Osteocyte (in vitro differentiated cells): ENCODE measurements around the gene STIL. TPM values are rescaled to one million over a fixed set of nuclear protein-coding genes. Genes with fewer than 3 reads are reported as not detected.
A peak's percentile ranks its signal among the peaks of the same experiment; 100 is the strongest.

Experiments used
- DNase-seq: peaks from one replicate; pipeline ENCODE4 v3.0.0; 2021; ENCODE audit warnings: mixed read lengths; ENCODE audit not compliant: unreplicated experiment; ENCODE audit errors: extremely low spot score
- H3K27ac Mint-ChIP-seq: one replicate; pipeline ENCODE4 v1.8.0; 2021; ENCODE audit warnings: mild to moderate bottlenecking, mixed read lengths; ENCODE audit not compliant: unreplicated experiment
- H3K27me3 Mint-ChIP-seq: one replicate; pipeline ENCODE4 v1.8.0; 2021; ENCODE audit warnings: mixed read lengths; ENCODE audit not compliant: unreplicated experiment
- H3K36me3 Mint-ChIP-seq: one replicate; pipeline ENCODE4 v1.8.0; 2021; ENCODE audit warnings: mixed read lengths; ENCODE audit not compliant: unreplicated experiment
- H3K4me1 Mint-ChIP-seq: one replicate; pipeline ENCODE4 v1.8.0; 2021; ENCODE audit warnings: mixed read lengths; ENCODE audit not compliant: unreplicated experiment
- H3K4me3 Mint-ChIP-seq: one replicate; pipeline ENCODE4 v1.8.0; 2021; ENCODE audit warnings: mild to moderate bottlenecking, moderate library complexity, mixed read lengths; ENCODE audit not compliant: unreplicated experiment
- H3K9me3 Mint-ChIP-seq: one replicate; pipeline ENCODE4 v1.8.0; 2021; ENCODE audit warnings: mixed read lengths; ENCODE audit not compliant: unreplicated experiment
- total RNA-seq: library from RNA; stranded (reverse); gene quantifications from 2 replicates; pipeline ENCODE4 v1.2.1, GENCODE V29; 2021
- TF ChIP-seq, protein P1 (sequence below): fragments of 200-600 bp; sonication (generic); IDR thresholded peaks from 2 replicates; pipeline ENCODE4 v1.5.0; 2021; ENCODE audit warnings: antibody characterized with exemption, mild to moderate bottlenecking, moderate library complexity

STIL gene
- total RNA-seq, 1 donor from 2014 or later = 5.6 TPM

DNA sequence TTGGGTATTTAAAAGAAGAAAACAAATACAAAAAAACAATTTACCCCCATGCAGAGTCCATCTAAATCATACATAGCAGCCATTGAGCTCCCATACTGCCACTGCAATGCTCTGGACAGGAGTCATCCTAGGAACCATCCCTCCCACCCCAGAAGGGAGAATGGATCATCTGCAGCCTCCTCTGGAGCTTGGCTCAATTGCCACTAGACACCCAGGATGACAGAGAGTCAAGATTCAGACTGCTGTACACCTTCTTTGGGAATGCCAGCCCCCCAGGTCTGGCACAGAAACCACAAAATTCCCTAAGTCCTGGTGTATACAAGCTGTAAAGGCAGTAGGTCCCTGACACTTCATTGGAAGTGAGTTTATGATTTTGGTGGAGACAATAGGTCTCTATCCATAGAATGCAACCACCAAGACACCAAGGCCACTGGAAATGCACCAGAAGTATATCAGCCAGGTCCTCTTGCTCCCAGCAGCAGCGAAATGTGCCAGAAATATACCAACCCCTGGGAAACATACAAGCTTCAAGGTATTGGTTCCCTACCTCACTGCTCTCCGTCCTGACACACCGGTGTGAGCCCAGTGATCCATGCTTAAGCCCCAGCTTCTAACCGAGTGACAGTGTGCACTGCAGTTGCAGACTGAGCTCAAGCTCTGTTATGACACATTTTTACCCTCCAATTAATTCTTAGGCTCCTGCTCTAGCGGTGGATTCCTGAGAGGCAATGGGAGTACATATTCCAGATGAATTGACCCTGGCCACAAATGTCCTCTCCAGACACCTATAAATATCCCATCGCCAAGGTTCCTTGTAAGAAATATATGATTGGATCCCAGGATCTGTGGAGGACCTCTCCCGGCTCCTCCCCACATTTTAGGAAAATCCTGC, 86.4 kb downstream of the STIL start:
- TF ChIP-seq, protein P1, sequence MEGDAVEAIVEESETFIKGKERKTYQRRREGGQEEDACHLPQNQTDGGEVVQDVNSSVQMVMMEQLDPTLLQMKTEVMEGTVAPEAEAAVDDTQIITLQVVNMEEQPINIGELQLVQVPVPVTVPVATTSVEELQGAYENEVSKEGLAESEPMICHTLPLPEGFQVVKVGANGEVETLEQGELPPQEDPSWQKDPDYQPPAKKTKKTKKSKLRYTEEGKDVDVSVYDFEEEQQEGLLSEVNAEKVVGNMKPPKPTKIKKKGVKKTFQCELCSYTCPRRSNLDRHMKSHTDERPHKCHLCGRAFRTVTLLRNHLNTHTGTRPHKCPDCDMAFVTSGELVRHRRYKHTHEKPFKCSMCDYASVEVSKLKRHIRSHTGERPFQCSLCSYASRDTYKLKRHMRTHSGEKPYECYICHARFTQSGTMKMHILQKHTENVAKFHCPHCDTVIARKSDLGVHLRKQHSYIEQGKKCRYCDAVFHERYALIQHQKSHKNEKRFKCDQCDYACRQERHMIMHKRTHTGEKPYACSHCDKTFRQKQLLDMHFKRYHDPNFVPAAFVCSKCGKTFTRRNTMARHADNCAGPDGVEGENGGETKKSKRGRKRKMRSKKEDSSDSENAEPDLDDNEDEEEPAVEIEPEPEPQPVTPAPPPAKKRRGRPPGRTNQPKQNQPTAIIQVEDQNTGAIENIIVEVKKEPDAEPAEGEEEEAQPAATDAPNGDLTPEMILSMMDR = no peak
- no peak overlapping the region for H3K27ac Mint-ChIP-seq
- no peaks in the 10 kb centered on the region for H3K9me3 Mint-ChIP-seq
- H3K27me3 Mint-ChIP-seq = peaks cover 66% of the 10 kb centered on the region
- H3K36me3 Mint-ChIP-seq = peaks cover 5% of the 10 kb centered on the region
- H3K4me3 Mint-ChIP-seq = no peak overlapping the region
- H3K4me1 Mint-ChIP-seq = peaks cover 21% of the 10 kb centered on the region
- no peak for DNase-seq

DNA sequence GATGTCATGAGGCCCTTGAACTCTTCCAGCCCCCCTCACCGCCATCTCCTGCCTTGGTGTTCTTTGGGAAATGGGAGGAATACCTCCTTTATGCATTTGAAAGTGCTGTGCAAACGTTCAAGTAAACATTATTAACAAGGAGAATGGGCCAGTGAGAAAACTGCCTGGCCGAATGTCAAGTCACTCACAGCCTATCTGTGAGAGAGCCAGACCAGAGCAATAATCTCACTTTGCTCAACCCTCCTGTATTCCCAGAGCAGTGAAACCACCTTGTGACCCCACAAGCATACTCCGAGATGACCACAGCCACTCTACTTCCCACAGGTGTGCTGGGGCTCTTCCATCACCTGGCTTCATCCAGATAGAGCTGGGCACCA, 87.1 kb downstream of the STIL start:
- peaks cover 20% of the 10 kb centered on the region for H3K4me1 Mint-ChIP-seq
- no peak overlapping the region for H3K4me3 Mint-ChIP-seq
- TF ChIP-seq, protein P1 = no peak
- DNase-seq = no peak
- no peaks in the 10 kb centered on the region for H3K9me3 Mint-ChIP-seq
- no peak overlapping the region for H3K27ac Mint-ChIP-seq
- peaks cover 61% of the 10 kb centered on the region for H3K27me3 Mint-ChIP-seq
- H3K36me3 Mint-ChIP-seq = peaks cover 3% of the 10 kb centered on the region

DNA sequence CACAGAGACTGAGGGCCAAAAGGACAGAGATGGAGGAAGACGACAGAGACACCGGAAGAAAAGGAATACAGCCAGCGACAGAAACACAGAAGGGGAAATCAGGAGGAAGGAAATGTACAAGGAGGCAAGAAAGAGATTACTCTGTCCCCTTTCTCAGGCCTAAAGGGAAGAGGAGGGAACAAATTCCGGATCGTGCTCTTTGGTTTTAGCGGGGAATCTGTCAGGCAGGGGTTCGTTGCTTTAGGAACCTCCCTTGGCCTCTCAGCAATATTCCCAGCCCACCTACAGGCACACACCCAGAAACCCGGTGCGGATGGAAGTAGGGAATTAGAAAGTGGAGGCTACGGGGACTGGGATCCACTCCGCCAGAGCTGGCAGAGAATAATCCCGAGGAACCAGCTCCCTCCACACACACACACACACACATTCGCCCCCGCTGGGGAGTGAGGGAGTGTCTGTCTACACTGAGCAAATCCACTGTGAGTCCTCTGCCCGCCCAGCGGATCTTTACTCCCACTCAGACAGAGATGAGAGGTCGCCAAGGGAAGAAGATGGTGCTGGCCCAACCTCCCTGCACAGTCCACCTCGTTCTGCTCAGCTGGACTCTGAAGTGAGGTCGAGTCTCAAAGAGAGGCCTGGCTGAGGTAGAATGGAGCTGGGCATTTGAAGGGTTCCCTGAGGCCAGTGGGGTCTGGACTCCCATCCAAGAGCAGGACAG, 87.7 kb downstream of the STIL start:
- peak overlapping the region; percentile 58 for H3K4me3 Mint-ChIP-seq
- no peaks in the 10 kb centered on the region for H3K9me3 Mint-ChIP-seq
- H3K4me1 Mint-ChIP-seq = peaks cover 15% of the 10 kb centered on the region
- H3K36me3 Mint-ChIP-seq = no peaks in the 10 kb centered on the region
- TF ChIP-seq, protein P1 = no peak
- no peak for DNase-seq
- no peak overlapping the region for H3K27ac Mint-ChIP-seq
- peaks cover 56% of the 10 kb centered on the region for H3K27me3 Mint-ChIP-seq

DNA sequence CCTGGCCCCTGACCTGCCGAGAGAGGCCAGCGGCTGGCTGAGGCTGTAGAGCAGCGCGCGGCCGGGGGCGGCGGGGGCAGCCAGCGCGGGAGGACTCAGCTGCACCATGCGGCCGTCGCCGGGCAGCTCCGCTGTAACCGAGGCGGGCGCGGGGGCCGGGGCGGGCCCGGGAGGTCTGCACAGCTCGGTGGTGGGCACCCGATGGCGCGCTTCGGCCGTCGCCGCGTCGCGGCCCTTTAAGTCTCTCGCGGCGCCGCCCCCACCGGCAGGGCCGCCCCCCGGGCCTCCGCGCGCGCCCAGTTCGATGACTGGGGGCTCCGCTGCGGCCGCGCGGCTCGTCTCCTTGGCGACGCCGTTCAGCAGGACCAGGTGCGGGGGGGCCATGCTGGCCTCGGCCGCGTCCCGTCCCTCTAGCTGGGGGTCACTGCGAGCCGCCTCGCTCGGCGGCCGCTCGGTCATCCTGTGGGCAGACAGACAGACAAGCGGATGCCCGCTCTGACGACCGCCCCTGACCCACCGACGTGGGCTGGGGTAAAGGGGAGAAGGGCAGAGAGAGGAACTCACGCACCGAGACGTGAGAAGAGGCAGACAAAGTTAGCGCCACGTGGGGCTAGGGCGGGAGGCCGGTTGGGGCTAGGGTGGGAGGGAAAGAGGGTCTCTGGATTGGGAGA, 88.4 kb downstream of the STIL start:
- Mint-ChIP-seq H3K27ac (no peak overlapping the region), H3K4me1 (peaks cover 11% of the 10 kb centered on the region), H3K36me3 (no peaks in the 10 kb centered on the region), H3K4me3 (peak overlapping the region; percentile 58), H3K9me3 (no peaks in the 10 kb centered on the region), H3K27me3 (peaks cover 57% of the 10 kb centered on the region)
- DNase-seq = no peak
- TF ChIP-seq, protein P1 = no peak
